T1000 (cell line): ENCODE data around the gene AGL.
"Not testable (repeated sequence)": the region's sequence is repeated elsewhere in the genome, so short reads cannot be mapped to it uniquely, and the experiment has no call there.

Experiments used
- DNase-seq: peaks from one replicate; lab custom pipeline; 2025; ENCODE audit warnings: mixed read lengths; lab: John Stamatoyannopoulos, UW

AGL gene

GRCh38 chr1:99849744-99850458 lies at the start of gene AGL:
TSS of gene AGL (plus strand) at chr1:99850361. CDS start at chr1:99851043, 682 bp downstream.
- DNase-seq, result peak; percentile 73

DNA sequence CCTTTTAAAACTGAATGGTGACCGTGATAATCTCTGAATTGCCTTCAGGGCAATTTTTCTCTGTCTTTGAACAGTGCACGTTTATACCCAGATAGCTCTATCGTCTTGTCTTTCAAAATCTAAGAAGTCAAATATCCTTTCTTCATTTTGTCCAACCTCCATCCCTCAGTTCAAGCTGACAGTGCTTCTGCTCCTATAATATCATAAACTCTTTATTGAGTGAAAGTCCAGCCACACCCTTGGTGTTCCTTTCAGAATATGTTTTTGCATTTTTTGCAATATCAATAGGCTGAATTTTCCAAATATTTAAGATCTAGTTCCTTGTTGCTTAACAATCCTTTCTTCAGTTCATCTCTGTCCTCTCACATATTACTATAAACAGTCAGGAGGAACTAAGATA lies 48.6 kb upstream of the AGL start:
- DNase-seq, result no peak

- DNase-seq, result no peak
Observed at GRCh38 chr1:99806882-99807281, 43.3 kb upstream of the AGL start.

- DNase-seq, result peak; percentile 38
Observed at GRCh38 chr1:99808391-99809115, 41.6 kb upstream of the AGL start.

DNA sequence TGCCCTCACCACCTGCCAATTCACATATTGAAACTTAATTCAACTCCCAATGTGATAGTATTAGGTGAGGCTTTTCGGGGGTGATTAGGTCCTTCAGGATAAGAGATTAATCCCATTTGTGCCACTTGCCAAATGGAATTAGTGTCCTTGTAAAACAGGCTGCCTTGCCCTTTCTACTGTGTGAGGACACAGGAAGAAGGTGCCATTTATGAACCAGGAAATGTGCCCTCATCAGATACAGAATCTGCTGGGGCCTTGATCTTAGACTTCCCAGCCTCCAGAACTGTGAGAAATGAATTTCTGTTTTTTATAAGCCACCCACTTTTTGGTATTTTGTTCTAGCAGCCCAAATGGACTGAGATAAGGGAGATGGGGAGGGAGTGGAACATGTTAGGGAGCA lies 39.1 kb upstream of the AGL start:
- no peak for DNase-seq

DNA sequence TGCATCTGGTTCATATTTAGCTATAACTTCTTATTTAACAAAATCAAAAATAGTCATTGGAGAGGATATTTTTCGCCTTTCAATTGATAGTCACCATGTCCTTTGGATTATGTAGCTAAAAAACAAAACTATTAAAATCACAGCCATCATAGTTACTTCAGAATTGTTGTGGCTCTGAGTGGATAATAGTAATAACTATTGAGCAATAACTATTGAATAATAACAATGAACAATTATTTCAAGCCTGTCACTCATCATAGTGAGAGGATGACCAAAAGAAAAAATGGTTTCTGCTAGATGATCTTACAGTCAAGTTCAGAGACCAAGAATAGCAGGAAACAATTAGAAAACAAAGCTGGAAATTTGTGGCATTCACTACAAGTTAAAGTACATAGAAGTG lies 38.4 kb upstream of the AGL start:
- no peak for DNase-seq

DNA sequence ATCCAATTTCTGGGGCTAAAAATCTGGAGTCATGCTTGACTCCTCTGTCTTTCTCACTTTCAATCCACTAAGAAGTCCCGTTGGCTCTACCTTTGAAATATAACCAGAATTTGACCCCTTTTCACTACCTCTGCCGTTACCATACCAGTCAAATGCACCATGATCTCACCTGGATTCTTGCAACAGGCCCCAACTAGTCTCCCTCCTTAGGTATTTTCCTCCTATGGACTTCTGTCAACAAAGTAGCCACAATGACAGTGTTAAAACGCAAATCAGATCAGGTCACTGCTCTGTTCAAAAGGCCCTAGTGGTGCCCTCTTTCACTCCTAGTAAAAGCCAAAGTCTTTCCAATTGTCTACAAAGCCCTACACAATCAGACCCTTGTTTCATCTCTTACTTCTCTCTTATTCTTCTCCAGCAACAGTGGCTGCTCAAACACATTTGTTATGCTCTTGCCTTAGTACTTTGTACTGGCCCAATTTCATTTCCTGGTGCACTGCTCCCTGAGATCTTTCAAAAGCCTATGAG lies 35.7 kb upstream of the AGL start:
- no peak for DNase-seq

DNA sequence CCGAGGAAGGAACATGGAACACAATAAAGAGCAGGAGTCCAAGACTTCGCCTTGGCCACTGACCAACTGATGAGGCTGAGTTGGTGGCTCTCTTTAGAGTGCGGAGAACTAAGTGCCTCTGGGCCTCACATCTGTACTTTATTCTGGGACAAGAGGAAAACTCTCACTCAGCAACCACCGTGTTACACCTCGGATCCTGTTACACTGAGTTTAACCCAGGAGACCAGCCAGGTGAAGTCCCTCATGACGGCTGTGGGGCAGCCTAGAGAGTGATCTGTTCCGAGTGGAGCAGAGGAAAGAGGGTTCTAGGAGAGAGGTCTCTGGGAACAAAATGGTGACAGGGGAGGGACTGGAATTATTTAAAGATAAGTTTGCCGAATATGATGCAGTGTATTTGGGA lies 33.5 kb upstream of the AGL start:
- DNase-seq, result no peak

- DNase-seq, result no peak
Observed at GRCh38 chr1:99818063-99818699, 32.0 kb upstream of the AGL start.

GRCh38 chr1:99820546-99820945 lies 29.6 kb upstream of the AGL start:
- DNase-seq, result no peak

DNA sequence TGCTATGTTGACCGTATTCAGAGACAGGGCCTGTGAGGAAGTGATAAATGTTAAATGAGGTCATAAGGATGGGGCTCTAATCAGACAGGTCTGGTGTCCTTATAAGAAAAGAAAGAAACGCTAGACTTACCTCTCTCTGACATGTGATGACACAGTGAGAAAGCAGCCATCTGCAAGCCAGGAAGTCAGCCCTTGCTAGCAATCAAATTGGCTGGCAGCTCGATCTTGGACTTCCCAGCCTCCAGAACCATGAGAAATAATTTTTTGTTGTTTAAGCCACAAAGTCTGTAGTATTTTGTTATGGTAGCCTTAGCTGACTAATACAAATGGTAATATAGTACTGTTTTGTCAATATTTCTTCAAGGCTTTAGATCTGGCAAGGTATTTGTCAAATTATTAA lies 25.1 kb upstream of the AGL start:
- DNase-seq, result no peak

GRCh38 chr1:99825702-99826101 lies 24.5 kb upstream of the AGL start:
- DNase-seq, result no peak

GRCh38 chr1:99827970-99828369 lies 22.2 kb upstream of the AGL start:
- DNase-seq, result no peak

GRCh38 chr1:99829269-99829668 lies 20.9 kb upstream of the AGL start:
- no peak for DNase-seq

- not testable (repeated sequence) for DNase-seq
Observed at GRCh38 chr1:99833911-99834310, 16.2 kb upstream of the AGL start.

- not testable (repeated sequence) for DNase-seq
Observed at GRCh38 chr1:99836171-99837103, 13.7 kb upstream of the AGL start.

DNA sequence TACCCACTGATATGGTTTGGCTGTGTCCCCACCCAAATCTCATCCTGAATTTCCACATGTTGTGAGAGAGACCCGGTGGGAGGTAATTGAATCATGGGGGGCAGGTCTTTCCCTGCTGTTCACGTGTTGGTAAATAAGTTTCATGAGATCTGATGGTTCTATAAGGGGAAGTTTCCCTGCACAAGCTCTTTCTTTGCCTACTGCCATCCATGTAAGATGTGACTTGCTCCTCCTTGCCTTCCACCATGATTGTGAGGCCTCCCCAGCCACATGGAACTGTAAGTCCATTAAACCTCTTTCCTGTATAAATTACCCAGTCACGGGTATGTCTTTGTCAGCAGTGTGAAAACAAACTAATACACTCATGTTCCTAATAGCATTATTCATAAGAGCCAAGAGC lies 9.8 kb upstream of the AGL start:
- DNase-seq, result not testable (repeated sequence)

- DNase-seq, result no peak
Observed at GRCh38 chr1:99843760-99844159, 6.4 kb upstream of the AGL start.

GRCh38 chr1:99845201-99845600 lies 5.0 kb upstream of the AGL start:
- DNase-seq, result not testable (repeated sequence)

DNA sequence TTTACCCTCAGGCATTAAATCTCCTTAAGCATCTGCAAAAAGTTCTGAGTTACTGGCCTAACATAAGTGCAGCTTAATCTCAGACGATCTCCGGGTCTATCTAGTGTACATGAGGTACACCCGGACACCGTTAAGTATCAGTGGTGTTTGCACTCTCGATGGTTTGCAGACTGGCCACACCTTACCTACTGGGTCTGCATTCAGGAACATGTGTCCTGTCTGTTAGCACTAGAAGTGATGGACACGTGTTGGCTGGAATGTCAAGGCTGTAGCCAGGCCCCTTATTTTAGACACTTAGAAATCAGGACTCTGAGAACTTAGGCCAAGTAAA lies 783 bp upstream of the AGL start:
- DNase-seq, result no peak

GRCh38 chr1:99850459-99851291 lies 514 bp downstream of the AGL start:
- no peak for DNase-seq
